Gastroesophageal sphincter (tissue), 4 donors: ENCODE measurements around the gene ODF2. TPM values are rescaled to one million over a fixed set of nuclear protein-coding genes. Genes with fewer than 3 reads are reported as not detected.
A peak's percentile ranks its signal among the peaks of the same experiment; 100 is the strongest.

Experiments
- ATAC-seq: fragments of 150-250 bp; one replicate; pipeline ENCODE4 v1.9.1; 2016; ENCODE audit warnings: mild to moderate bottlenecking, moderate library complexity
- H3K27ac ChIP-seq, 4 donors: fragments of 200-600 bp; sonication (generic) in 3 of 4; 1 replicate in 3 of 4; 2 replicates in 1 of 4; pipeline ENCODE4 v1.5.1; 2016 to 2019
- H3K27me3 ChIP-seq: fragments of 200-600 bp; sonication (generic); one replicate; pipeline ENCODE4 v1.5.1; 2019
- H3K36me3 ChIP-seq, 2 donors: fragments of 200-600 bp; sonication (generic); one replicate each; pipeline ENCODE4 v1.5.1; 2019; ENCODE audit warnings: control low read depth in 1 of 2
- H3K4me1 ChIP-seq, 3 donors: fragments of 200-600 bp; sonication (generic); 1 replicate in 2 of 3; 2 replicates in 1 of 3; pipeline ENCODE4 v1.5.1; 2016 to 2019; ENCODE audit warnings: control low read depth in 2 of 3
- H3K4me3 ChIP-seq, 2 donors: fragments of 200-600 bp; sonication (generic); one replicate each; pipeline ENCODE4 v1.5.1; 2019; ENCODE audit warnings: mild to moderate bottlenecking in 1 of 2, moderate library complexity in 1 of 2
- H3K9me3 ChIP-seq, 3 donors: fragments of 200-600 bp; sonication (generic); one replicate each; pipeline ENCODE4 v1.5.1; 2017 to 2019; ENCODE audit warnings: control low read depth in 2 of 3
- CTCF ChIP-seq, 4 experiments: fragments of 200-600 bp in 2 of 4; fragments of 450-650 bp in 2 of 4; sonication (generic) in 1 of 4; IDR thresholded peaks; one replicate each; pipeline ENCODE4 v1.5.1; 2017 to 2019; ENCODE audit warnings: antibody characterized with exemption in 4 of 4, mild to moderate bottlenecking in 2 of 4, moderate library complexity in 2 of 4
- EP300 ChIP-seq: sonication (generic); formaldehyde crosslinking; IDR thresholded peaks from one replicate; pipeline ENCODE4 v1.6.1; 2017; ENCODE audit warnings: antibody characterized with exemption, mild to moderate bottlenecking
- POLR2A ChIP-seq, 2 donors: fragments of 450-650 bp; IDR thresholded peaks; one replicate each; pipeline ENCODE4 v1.6.1; 2017; ENCODE audit warnings: antibody characterized with exemption in 2 of 2, mild to moderate bottlenecking in 2 of 2, moderate library complexity in 1 of 2
- POLR2AphosphoS5 ChIP-seq: sonication (generic); formaldehyde crosslinking; IDR thresholded peaks from one replicate; pipeline ENCODE4 v1.6.1; 2017; ENCODE audit warnings: antibody characterized with exemption
- WGBS, 2 donors: methylation state at CpG; one replicate each; pipeline ENCODE4 v1.1.5; 2018; ENCODE audit warnings: low coverage in 1 of 2; 5-methylcytosine and 5-hydroxymethylcytosine counted together
- total RNA-seq, 4 donors: library from RNA; depleted of rRNA; stranded (reverse); fragments of >200 nt; gene quantifications; one replicate each; pipeline ENCODE4 v1.1.0, GENCODE V29; 2016

ODF2 gene
- total RNA-seq, 4 donors from 2014 or later, result 19.7 to 30.1 (median 26.9) TPM

- Histone ChIP-seq H3K9me3 (no peaks in the 10 kb centered on the region), H3K4me3 (peak overlapping the region; percentile 56 to 74), H3K4me1 (peaks cover 0 to 23% (median 5%) of the 10 kb centered on the region in 3 donors), H3K27me3 (no peaks in the 10 kb centered on the region), H3K27ac (peak overlapping the region in 2 of 4 donors; percentile 91 to 92), H3K36me3 (peaks cover 0 to 32% of the 10 kb centered on the region in 2 donors)
- ATAC-seq, result no peak
- WGBS, 2 donors, result 0 to 28% methylated on average over 1 to 4 of the region's 14 CpGs
- TF ChIP-seq CTCF (IDR thresholded peaks at IDR 0.05) (no peak), POLR2AphosphoS5 (no peak), POLR2A (IDR thresholded peaks at IDR 0.05) (no peak), EP300 (no peak)
Observed at GRCh38 chr9:128457207-128457606, 1.4 kb downstream of the ODF2 start.

- Histone ChIP-seq H3K4me1 (peaks cover 0 to 23% (median 5%) of the 10 kb centered on the region in 3 donors), H3K27me3 (no peaks in the 10 kb centered on the region), H3K4me3 (no peak overlapping the region), H3K27ac (no peak overlapping the region), H3K9me3 (no peaks in the 10 kb centered on the region), H3K36me3 (peaks cover 0 to 50% of the 10 kb centered on the region in 2 donors)
- TF ChIP-seq EP300, result no peak
- 83 to 97% methylated on average over 3 of the region's 3 CpGs for WGBS, 2 donors
- no peak for ATAC-seq
Observed at GRCh38 chr9:128459011-128459410, 3.2 kb downstream of the ODF2 start.

- Histone ChIP-seq H3K9me3 (no peaks in the 10 kb centered on the region), H3K27ac (no peak overlapping the region), H3K27me3 (no peaks in the 10 kb centered on the region), H3K36me3 (peaks cover 0 to 79% of the 10 kb centered on the region in 2 donors), H3K4me1 (no peaks in the 10 kb centered on the region), H3K4me3 (no peak overlapping the region)
- TF ChIP-seq CTCF (IDR thresholded peaks at IDR 0.05), result no peak
- no peak for TF ChIP-seq POLR2A (IDR thresholded peaks at IDR 0.05)
- TF ChIP-seq EP300, result no peak
- TF ChIP-seq POLR2AphosphoS5, result no peak
- no peak for ATAC-seq
- WGBS, 2 donors, result 88% methylated on average over 5 of the region's 7 CpGs; no CpG with 5 or more reads in 1 of the 2 donors
Observed at GRCh38 chr9:128469070-128469469, 13.3 kb downstream of the ODF2 start.

GRCh38 chr9:128470560-128470959 lies 14.8 kb downstream of the ODF2 start:
- ATAC-seq, result no peak
- 73 to 91% methylated on average over 3 to 4 of the region's 5 CpGs for WGBS, 2 donors
- H3K36me3 ChIP-seq, result peaks cover 0 to 80% of the 10 kb centered on the region in 2 donors

GRCh38 chr9:128473104-128473503 lies 17.3 kb downstream of the ODF2 start:
- Histone ChIP-seq H3K4me3 (no peak overlapping the region), H3K36me3 (peaks cover 0 to 85% of the 10 kb centered on the region in 2 donors), H3K27me3 (no peaks in the 10 kb centered on the region), H3K9me3 (no peaks in the 10 kb centered on the region), H3K4me1 (no peaks in the 10 kb centered on the region), H3K27ac (no peak overlapping the region)
- TF ChIP-seq POLR2A (IDR thresholded peaks at IDR 0.05) (no peak), EP300 (no peak), CTCF (IDR thresholded peaks at IDR 0.05) (no peak), POLR2AphosphoS5 (no peak)
- 93 to 94% methylated on average over 3 of the region's 5 CpGs for WGBS, 2 donors
- ATAC-seq, result no peak

More at GRCh38 chr9:128470560-128470959, 14.8 kb downstream of the ODF2 start:
- Histone ChIP-seq H3K27me3 (no peaks in the 10 kb centered on the region), H3K4me1 (no peaks in the 10 kb centered on the region), H3K27ac (no peak overlapping the region), H3K4me3 (no peak overlapping the region), H3K9me3 (no peaks in the 10 kb centered on the region)
- no peak for TF ChIP-seq POLR2A (IDR thresholded peaks at IDR 0.05)
- no peak for TF ChIP-seq CTCF (IDR thresholded peaks at IDR 0.05)
- TF ChIP-seq POLR2AphosphoS5, result no peak
- no peak for TF ChIP-seq EP300
